GM12878 (cell line): ENCODE measurements around the gene SNAI3. TPM values are rescaled to one million over a fixed set of nuclear protein-coding genes. Genes with fewer than 3 reads are reported as not detected.

Experiments used
- ATAC-seq: fragments of 200-7000 bp; cut with Tn5 transposase; 3 replicates; pipeline ENCODE4 v1.9.1; 2020; ENCODE audit warnings: mild to moderate bottlenecking, moderate library complexity
- BruUV-seq: library from RNA; stranded (reverse); fragments of 400-500 nt; replicated peaks from 2 replicates; lab custom pipeline; 2021; lab: Mats Ljungman, UMichigan
- CTCF ChIA-PET: fragments of 300-600 bp; sonication (Branson Sonifier 250); formaldehyde crosslinking; extraction: SDS; loops from one replicate; lab custom pipeline; 2021; ENCODE audit warnings: inconsistent platforms; lab: Yijun Ruan, JAX
- POLR2A ChIA-PET: fragments of 350-600 bp; formaldehyde crosslinking; extraction: SDS; loops from one replicate; lab custom pipeline; 2021; ENCODE audit warnings: inconsistent platforms; lab: Charles Lee
- RAD21 ChIA-PET: fragments of 300-600 bp; sonication (Branson Sonifier 250); formaldehyde crosslinking; loops from one replicate; lab custom pipeline; 2023; ENCODE audit warnings: antibody characterized with exemption; ENCODE audit not compliant: unreplicated experiment; lab: Charles Lee
- SMC1A ChIA-PET: fragments of 300-600 bp; sonication (Branson Sonifier 250); formaldehyde crosslinking; loops from one replicate; lab custom pipeline; 2023; ENCODE audit not compliant: unreplicated experiment, uncharacterized antibody; lab: Charles Lee
- DNase-seq: peaks from one replicate; pipeline ENCODE4 v3.0.0-alpha.2; 2011; ENCODE audit warnings: low read depth, low spot score
- FAIRE-seq: peaks from 3 replicates; lab custom pipeline; 2011; peaks lifted over from hg19 to GRCh38; lab: Jason Lieb, UNC
- H2AFZ ChIP-seq: 2 replicates; pipeline ENCODE4 v1.6.0; 2011; ENCODE audit warnings: low read depth, low read length, control low read depth; ENCODE audit not compliant: control insufficient read depth
- H3K27ac ChIP-seq: 2 replicates; pipeline ENCODE4 v1.5.1; 2011; ENCODE audit warnings: control low read depth; ENCODE audit not compliant: control insufficient read depth, insufficient read depth
- H3K27me3 ChIP-seq, 2 experiments: replicated peaks in 1 of 2; 2 replicates each; pipeline versions ENCODE4 v1.6.0 to v1.6.1; 2011; ENCODE audit warnings: low read length in 1 of 2; ENCODE audit not compliant: control insufficient read depth in 2 of 2, insufficient read depth in 2 of 2
- H3K36me3 ChIP-seq, 2 experiments: 2 replicates each; pipeline ENCODE4 v1.5.1; 2011; ENCODE audit warnings: low read length in 1 of 2; ENCODE audit not compliant: control insufficient read depth in 2 of 2, insufficient read depth in 2 of 2
- H3K4me1 ChIP-seq: 2 replicates; pipeline ENCODE4 v1.6.1; 2011; ENCODE audit warnings: mild to moderate bottlenecking, low read length, moderate library complexity, mixed read lengths; ENCODE audit not compliant: control insufficient read depth, insufficient read depth
- H3K4me2 ChIP-seq: 2 replicates; pipeline ENCODE4 v1.6.0; 2011; ENCODE audit warnings: control low read depth; ENCODE audit not compliant: control insufficient read depth, insufficient read depth
- H3K4me3 ChIP-seq: fragments of 200-600 bp; sonication (generic); 2 replicates; pipeline ENCODE4 v1.5.1; 2016
- H3K79me2 ChIP-seq: 2 replicates; pipeline ENCODE4 v1.6.0; 2011; ENCODE audit warnings: low read length; ENCODE audit not compliant: control insufficient read depth, insufficient read depth
- H3K9ac ChIP-seq: 2 replicates; pipeline ENCODE4 v1.8.0; 2011; ENCODE audit warnings: low read length, control low read depth, mixed read lengths; ENCODE audit not compliant: control insufficient read depth, insufficient read depth
- H3K9me3 ChIP-seq: replicated peaks from 3 replicates; pipeline ENCODE4 v1.5.1; 2011; ENCODE audit warnings: mild to moderate bottlenecking, low read length; ENCODE audit not compliant: control insufficient read depth, insufficient read depth
- H4K20me1 ChIP-seq: 2 replicates; pipeline ENCODE4 v1.6.0; 2011; ENCODE audit not compliant: control insufficient read depth, insufficient read depth
- ASH2L ChIP-seq: fragments of 300-600, 200-600 bp; sonication (generic); IDR thresholded peaks from 2 replicates; pipeline ENCODE4 v1.6.1; 2017; ENCODE audit warnings: low read depth, mild to moderate bottlenecking, borderline replicate concordance
- EZH2 ChIP-seq: IDR thresholded peaks from 2 replicates; pipeline ENCODE4 v1.6.1; 2012; ENCODE audit warnings: low read depth, mild to moderate bottlenecking, control low read depth, inconsistent platforms, low read length, borderline replicate concordance; ENCODE audit not compliant: control insufficient read depth
- KAT2A ChIP-seq: conservative IDR thresholded peaks from 2 replicates; pipeline ENCODE4 v1.6.1; 2011; ENCODE audit warnings: low read depth, low read length; ENCODE audit not compliant: control insufficient read depth
- TCF3 ChIP-seq: IDR thresholded peaks from 2 replicates; pipeline ENCODE4 v1.6.1; 2012; ENCODE audit warnings: low read depth, mild to moderate bottlenecking, low read length, borderline replicate concordance; ENCODE audit not compliant: insufficient read depth
- WGBS: methylation state at CpG from one replicate; pipeline ENCODE4 v1.1.6; 2016; ENCODE audit warnings: low lambda C conversion rate; ENCODE audit not compliant: insufficient replicate concordance, insufficient coverage; ENCODE audit errors: missing lambda C conversion rate; 5-methylcytosine and 5-hydroxymethylcytosine counted together
- in situ Hi-C: fragments of 300-500 bp; cut with MboI; formaldehyde crosslinking; loops from 9 replicates; pipeline ENCODE4 v1.14.3; 2018; ENCODE audit warnings: mixed read lengths
- intact Hi-C: fragments of 100-400 bp; cut with micrococcal nuclease; formaldehyde crosslinking; loops from one replicate; pipeline ENCODE4 v1.14.2; 2022; ENCODE audit not compliant: unreplicated experiment
- polyA plus RNA-seq, 11 experiments: library from polyadenylated mRNA; depleted of rRNA in 4 of 11; unstranded in 6 of 11; stranded (reverse) in 5 of 11; fragments of >200 nt; fragmentation: Nextera tagmentation in 4 of 11; fragmentation: Illumina TruSeq in 1 of 11; extraction: Ambion mirVana in 4 of 11; extraction: Trizol in 1 of 11; gene quantifications; 1 replicate in 1 of 11; 2 replicates in 10 of 11; pipeline versions ENCODE4 v1.2.1 to v1.2.3, GENCODE V29; 2011 to 2016; ENCODE audit warnings: inconsistent platforms in 2 of 11, missing spikeins in 2 of 11, low read depth in 1 of 11
- total RNA-seq, 4 experiments: library from RNA; depleted of rRNA in 3 of 4; stranded (reverse); fragments of >200 nt in 3 of 4; fragmentation: Illumina TruSeq in 1 of 4; extraction: Trizol in 1 of 4; gene quantifications; 2 replicates each; pipeline versions ENCODE4 v1.2.1 to v1.2.3, GENCODE V29; 2013 to 2021
- TF ChIP-seq, protein P1 (sequence below), 3 experiments: IDR thresholded peaks in 2 of 3; conservative IDR thresholded peaks in 1 of 3; 2 replicates each; pipeline ENCODE4 v1.5.1; 2011; ENCODE audit warnings: low read depth in 3 of 3, low read length in 3 of 3, mild to moderate bottlenecking in 3 of 3, control low read depth in 2 of 3, moderate library complexity in 2 of 3, inconsistent platforms in 1 of 3, mixed read lengths in 1 of 3; ENCODE audit not compliant: control insufficient read depth in 2 of 3, insufficient read depth in 1 of 3; ENCODE audit errors: extremely low read depth in 1 of 3

Gene SNAI3
- total and polyA plus RNA-seq, 10 of the 15 experiments (the other 5 are each of a cell fraction or from before 2014, with no cell fraction given), result 0.21 to 7.4 (median 3.0) TPM

DNA sequence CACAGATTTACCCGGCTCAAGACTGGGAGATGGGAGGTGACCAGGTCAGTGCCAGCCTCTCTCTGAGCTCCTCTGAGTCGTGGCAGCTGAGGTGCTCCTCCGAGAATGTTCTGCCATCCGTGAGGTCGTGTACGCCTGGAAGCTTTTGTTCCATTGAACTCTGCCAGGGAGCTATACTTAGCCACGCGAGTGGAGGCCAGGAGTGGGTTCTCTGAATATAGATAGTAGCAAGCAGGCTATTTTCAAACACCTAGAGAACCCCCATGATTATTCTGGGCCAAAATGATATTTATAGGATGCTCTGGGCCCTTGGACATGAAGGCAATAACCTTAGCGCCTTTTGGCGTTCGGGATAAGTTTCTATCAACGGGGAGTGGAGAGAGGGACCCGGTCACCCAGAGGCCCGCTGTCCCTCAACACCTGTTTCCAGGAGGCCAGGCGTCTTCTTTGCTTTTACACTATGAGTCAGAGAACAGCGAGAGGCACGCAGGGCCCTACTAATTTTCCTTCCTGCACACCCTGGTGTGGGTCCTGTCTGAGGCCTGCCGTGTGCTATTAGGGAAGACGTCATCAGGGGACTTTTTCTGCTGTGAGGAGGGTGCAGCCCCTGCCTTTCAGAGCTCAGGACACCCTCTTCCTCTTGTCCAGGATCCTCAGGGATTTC, 12.5 kb downstream of the SNAI3 start (continued):
- no peak for TF ChIP-seq KAT2A
- no peak for TF ChIP-seq EZH2
- TF ChIP-seq TCF3, result peak; percentile 54; the same call in 1 of the 2 replicates

DNA sequence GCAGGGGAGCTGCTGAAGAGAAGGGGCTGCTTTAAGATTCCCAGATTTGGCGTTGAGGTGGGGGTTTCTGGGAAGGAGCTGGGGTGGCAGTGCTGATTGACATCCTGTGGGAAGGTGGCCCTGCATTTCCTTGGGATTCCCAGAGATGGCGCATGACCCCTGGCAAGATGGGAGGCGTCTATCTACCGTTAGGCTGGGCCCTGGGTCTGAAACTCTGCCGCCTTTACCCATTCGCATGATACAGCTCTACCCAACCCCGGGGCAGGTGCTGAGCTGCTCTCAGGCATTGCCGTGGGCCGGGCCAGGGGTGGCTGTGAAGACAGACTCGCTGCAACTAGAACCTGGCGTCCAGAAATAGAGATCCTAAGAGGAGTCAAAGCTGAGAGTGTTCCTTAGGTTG, 13.5 kb downstream of the SNAI3 start:
- 97% methylated on average over 11 of the region's 11 CpGs for WGBS
- H3K4me1 ChIP-seq, result no peaks in the 10 kb centered on the region; the same call in 1 of the 2 replicates

More for the DNA sequence above, 13.5 kb downstream of the SNAI3 start:
- DNase-seq (no peak), FAIRE-seq (no peak), ATAC-seq (no peak)
- ChIA-PET POLR2A (interaction anchor here (0.6 kb wide), 1 partner anchor 29 kb away, joined by 5 read pairs; no protein-coding TSS in a partner anchor), CTCF (interaction anchor here (0.7 kb wide), 1 partner anchor 9 kb away, joined by 3 read pairs; no protein-coding TSS in a partner anchor), SMC1A (no interaction called here), RAD21 (no interaction called here)
- H3K9me3 ChIP-seq, result no peaks in the 10 kb centered on the region
- TF ChIP-seq, protein P1, sequence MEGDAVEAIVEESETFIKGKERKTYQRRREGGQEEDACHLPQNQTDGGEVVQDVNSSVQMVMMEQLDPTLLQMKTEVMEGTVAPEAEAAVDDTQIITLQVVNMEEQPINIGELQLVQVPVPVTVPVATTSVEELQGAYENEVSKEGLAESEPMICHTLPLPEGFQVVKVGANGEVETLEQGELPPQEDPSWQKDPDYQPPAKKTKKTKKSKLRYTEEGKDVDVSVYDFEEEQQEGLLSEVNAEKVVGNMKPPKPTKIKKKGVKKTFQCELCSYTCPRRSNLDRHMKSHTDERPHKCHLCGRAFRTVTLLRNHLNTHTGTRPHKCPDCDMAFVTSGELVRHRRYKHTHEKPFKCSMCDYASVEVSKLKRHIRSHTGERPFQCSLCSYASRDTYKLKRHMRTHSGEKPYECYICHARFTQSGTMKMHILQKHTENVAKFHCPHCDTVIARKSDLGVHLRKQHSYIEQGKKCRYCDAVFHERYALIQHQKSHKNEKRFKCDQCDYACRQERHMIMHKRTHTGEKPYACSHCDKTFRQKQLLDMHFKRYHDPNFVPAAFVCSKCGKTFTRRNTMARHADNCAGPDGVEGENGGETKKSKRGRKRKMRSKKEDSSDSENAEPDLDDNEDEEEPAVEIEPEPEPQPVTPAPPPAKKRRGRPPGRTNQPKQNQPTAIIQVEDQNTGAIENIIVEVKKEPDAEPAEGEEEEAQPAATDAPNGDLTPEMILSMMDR (IDR thresholded peaks at IDR 0.05 in 2 of 3, conservative IDR thresholded peaks at IDR 0.05 in 1 of 3; ENCODE audit: control insufficient read depth in 2 of 3, extremely low read depth in 1 of 3, insufficient read depth in 1 of 3, low read depth in 3 of 3, low read length in 3 of 3), result peak; percentile 12 to 20 (median 15); a peak in 2 of 6 replicates
- TF ChIP-seq ASH2L, result no peak
- no peaks in the 10 kb centered on the region for H3K27me3 ChIP-seq
- H3K9ac ChIP-seq, result no peak overlapping the region
- H3K79me2 ChIP-seq, result no peaks in the 10 kb centered on the region
- H4K20me1 ChIP-seq, result no peaks in the 10 kb centered on the region
- no peak overlapping the region for H3K4me3 ChIP-seq
- in situ Hi-C loops (no loop called here), intact Hi-C loops (no loop called here)
- H3K27ac ChIP-seq, result no peak overlapping the region
- no peak overlapping the region for H3K4me2 ChIP-seq
- H2AFZ ChIP-seq, result no peak overlapping the region
- BruUV-seq, result no TSS peak
- H3K36me3 ChIP-seq, result no peaks in the 10 kb centered on the region
